HG03469 (cell line): ENCODE measurements around the gene SETDB1.
A peak's percentile ranks its signal among the peaks of the same experiment; 100 is the strongest.

Source experiments
- ATAC-seq: cut with Tn5 transposase; IDR thresholded peaks from one replicate; pipeline ENCODE4 v1.9.1; 2021; ENCODE audit warnings: mild to moderate bottlenecking, moderate library complexity, moderate number of reproducible peaks; ENCODE audit not compliant: unreplicated experiment

The SETDB1 gene

GRCh38 chr1:151001602-151002001 lies 75.4 kb downstream of the SETDB1 start:
- ATAC-seq: no peak

GRCh38 chr1:151002051-151002450 lies 75.9 kb downstream of the SETDB1 start:
- no peak for ATAC-seq

- ATAC-seq: no peak
Measured at GRCh38 chr1:151002611-151003010, 76.4 kb downstream of the SETDB1 start.

- ATAC-seq: no peak
Measured at GRCh38 chr1:151003180-151003579, 77.0 kb downstream of the SETDB1 start.

GRCh38 chr1:151005729-151006319 lies 79.7 kb downstream of the SETDB1 start:
- no peak for ATAC-seq

- ATAC-seq: no peak
Measured at GRCh38 chr1:151006327-151007052, 80.3 kb downstream of the SETDB1 start, which contains the start of gene MINDY1. MINDY1 (minus strand) TSS chr1:151006902; CDS start chr1:151002617, 4,285 bp downstream.

- no peak for ATAC-seq
Measured at GRCh38 chr1:151007853-151008243, 81.7 kb downstream of the SETDB1 start.

- peak; percentile 47 for ATAC-seq
Measured at GRCh38 chr1:151008244-151009205, 82.4 kb downstream of the SETDB1 start, which contains the start of gene PRUNE1. PRUNE1 (plus strand) TSS chr1:151008449; CDS start chr1:151008633, 184 bp downstream.

GRCh38 chr1:151009206-151009587 lies 83.0 kb downstream of the SETDB1 start:
- no peak for ATAC-seq

GRCh38 chr1:151009674-151010345 lies 83.6 kb downstream of the SETDB1 start:
- no peak for ATAC-seq

GRCh38 chr1:151010346-151010726 lies 84.2 kb downstream of the SETDB1 start:
- ATAC-seq: no peak

GRCh38 chr1:151011154-151011850 lies 85.1 kb downstream of the SETDB1 start:
- no peak for ATAC-seq

- ATAC-seq: no peak
Measured at GRCh38 chr1:151012684-151013471, 86.7 kb downstream of the SETDB1 start.

GRCh38 chr1:151013518-151013917 lies 87.4 kb downstream of the SETDB1 start:
- no peak for ATAC-seq
